Esophagus squamous epithelium (tissue), 4 donors: ENCODE results near the gene B9D2.

Experiments used
- CTCF ChIP-seq, 6 experiments: fragments of 450-650 bp in 4 of 6; fragments of 200-600 bp in 2 of 6; sonication (generic) in 2 of 6; IDR thresholded peaks; one replicate each; pipeline ENCODE4 v1.5.1; 2016 to 2019; ENCODE audit warnings: antibody characterized with exemption in 6 of 6, mild to moderate bottlenecking in 4 of 6, moderate library complexity in 4 of 6
- POLR2A ChIP-seq, 4 donors: fragments of 450-650 bp; IDR thresholded peaks; one replicate each; pipeline ENCODE4 v1.6.1; 2017; ENCODE audit warnings: antibody characterized with exemption in 4 of 4, mild to moderate bottlenecking in 4 of 4, moderate library complexity in 3 of 4

GRCh38 chr19:41307090-41307875, 56.7 kb downstream of the B9D2 start:
- TF ChIP-seq CTCF (IDR thresholded peaks at IDR 0.05): no peak
- no peak for TF ChIP-seq POLR2A (IDR thresholded peaks at IDR 0.05)
